T-helper 2 cell (primary cell): ENCODE results near the gene HERC2.
"Not testable (repeated sequence)": the region's sequence is repeated elsewhere in the genome, so short reads cannot be mapped to it uniquely, and the experiment has no call there.

Experiments
- DNase-seq, 5 experiments: peaks; one replicate each; pipeline versions ENCODE4 v3.0.0 to v3.0.0-alpha.2; 2012 to 2022

HERC2 gene

DNA sequence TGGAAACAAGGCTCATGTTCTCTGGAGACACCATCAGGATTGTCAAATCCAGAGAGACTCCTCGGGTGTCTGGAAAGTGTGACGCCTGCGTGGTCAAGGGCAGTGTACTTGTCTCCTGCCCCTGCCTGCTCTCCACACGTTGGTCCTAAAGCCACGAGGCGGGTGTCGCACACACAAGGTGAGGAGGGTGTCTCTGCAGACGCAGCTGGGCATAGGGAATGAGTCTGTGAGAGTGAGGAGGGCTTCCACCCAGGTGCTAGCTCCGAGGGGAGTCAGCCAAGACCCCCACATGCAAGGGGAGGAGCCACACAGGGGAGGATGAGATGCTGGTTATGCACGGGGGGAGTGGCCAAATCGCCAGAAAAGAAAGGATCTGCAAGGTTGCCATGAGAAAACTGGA lies 194.9 kb downstream of the HERC2 start:
- no peak for DNase-seq

DNA sequence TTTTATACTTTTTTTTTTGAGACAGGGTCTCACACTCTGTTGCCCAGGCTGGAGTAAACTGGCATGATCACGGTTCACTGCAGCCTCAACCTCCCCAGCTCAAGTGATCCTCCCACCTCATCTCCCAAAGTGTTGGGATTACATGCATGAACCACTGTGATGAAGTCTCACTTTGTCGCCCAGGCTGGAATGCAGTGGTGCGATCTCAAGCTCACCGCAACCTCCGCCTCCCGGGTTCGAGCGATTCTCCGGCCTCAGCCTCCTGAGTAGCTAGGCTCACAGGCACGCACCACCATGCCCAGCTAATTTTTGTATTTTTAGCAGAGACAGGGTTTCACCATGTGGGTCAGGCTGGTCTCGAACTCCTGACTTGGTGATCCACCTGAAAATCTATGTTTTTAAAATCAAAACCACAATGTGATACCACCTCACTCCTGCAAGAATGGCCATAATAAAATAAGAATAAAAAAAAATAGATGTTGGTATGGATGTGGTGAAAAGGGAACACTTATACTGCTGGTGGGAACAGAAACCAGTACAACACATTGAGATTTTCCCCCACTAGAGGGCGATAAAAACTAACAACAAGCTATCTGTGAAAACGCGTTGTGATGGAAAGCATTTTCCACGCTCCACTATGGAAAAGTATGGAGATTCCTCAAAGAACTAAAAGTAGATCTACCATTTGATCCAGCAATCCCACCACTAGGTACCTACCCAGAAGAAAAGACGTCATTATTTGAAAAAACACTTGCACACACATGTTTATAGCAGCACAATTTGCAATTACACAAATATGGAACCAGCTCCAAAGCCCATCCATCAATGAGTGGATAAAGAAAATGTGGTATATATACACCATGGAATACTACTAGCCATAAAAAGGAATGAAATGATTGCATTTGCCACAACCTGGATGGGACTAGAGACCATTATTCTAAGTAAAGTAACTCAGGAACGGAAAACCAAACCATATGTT lies 196.0 kb downstream of the HERC2 start:
- DNase-seq: peak in 1 of 5 experiments; percentile 48

DNA sequence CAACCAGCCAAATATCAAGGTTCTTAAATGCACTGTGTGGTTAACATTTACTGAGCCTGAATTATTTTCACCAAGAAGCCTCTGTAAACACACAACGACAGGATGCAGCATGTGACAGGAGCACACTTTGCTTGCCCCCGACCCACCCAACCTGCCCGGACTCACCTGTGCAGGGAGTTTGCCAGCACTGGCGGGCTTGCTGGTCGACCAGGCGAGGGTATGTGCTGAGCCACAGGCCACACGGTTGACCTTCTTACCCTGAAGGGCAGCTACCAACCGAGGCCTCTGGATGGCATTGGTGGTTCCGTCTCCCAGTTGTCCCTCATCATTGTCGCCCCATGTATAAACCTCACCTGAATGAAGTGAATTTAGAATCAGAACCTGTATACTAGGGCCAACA lies 197.1 kb downstream of the HERC2 start:
- no peak for DNase-seq

DNA sequence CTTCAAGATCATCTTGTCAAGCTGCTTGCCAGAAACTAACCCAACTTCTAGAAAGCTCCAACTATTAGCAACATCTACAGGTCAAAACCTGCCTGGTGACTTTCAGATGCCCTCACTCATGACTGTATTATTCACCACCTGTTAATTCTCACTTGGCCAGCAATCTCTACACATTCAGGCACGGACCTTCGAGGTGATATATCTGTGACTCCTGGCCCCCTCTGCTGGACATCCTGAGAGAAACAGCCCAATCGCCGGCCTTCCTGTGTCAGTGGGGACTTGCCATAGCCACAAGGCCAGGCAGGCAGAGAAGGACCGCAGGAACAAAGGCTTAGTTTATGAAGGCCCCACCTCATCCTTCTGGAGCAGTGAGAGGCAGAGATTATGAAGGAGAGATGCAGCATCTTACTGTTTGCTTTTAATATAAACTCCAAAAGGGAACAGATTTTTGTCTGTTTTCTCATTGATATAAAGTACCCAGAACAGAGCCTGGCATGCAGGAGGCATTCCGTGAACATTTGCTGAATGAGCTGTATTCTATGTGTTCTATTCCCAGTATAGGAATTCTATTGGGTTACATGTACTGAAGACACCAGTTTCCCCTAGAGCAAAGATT lies 198.5 kb downstream of the HERC2 start:
- DNase-seq: peak in 3 of 5 experiments; percentile 28 to 55 (median 31)

DNA sequence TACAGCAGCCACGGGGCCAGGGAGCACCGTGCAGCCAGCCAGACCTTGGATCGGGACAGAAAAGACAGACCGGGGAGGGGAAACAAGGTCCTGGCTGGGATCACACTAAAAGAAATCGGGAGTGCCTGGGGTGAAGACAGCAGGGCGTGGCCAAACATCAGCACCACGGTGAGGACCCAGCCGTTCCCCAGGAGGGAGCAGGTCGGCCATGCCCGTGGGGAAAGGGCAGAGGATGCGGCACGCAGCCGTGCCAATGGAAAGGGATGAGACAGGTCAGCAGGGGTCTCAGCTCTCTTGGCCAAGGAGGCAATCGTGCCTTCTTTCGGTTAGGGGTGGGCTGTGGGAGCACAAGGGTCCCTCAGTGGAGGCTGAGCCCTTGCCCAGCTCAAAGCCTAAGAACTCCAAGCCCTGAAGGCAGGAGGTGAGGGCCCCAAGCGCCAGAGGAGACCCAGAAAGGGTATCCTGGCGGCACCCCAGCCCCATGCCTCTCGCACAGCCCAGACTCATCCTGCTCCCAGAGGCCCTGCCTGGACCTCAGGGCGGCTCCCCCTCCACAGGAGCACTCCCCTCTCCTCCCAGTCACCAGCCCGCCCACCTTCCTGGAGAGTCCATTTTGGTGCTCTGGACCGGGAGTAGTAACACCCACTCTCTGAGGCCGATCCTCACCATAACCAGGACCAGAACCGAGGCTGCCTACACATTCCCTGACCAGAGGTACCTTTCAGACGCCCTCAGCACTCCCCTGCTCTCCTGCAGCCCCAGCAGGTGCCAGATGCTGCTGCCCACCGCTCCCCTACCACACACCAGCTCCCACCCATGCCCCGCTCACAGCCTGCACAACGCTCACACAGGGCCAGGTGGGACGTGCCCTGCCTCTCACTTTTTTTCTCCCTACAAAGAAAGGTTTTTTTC lies 199.7 kb downstream of the HERC2 start:
- DNase-seq: no peak

DNA sequence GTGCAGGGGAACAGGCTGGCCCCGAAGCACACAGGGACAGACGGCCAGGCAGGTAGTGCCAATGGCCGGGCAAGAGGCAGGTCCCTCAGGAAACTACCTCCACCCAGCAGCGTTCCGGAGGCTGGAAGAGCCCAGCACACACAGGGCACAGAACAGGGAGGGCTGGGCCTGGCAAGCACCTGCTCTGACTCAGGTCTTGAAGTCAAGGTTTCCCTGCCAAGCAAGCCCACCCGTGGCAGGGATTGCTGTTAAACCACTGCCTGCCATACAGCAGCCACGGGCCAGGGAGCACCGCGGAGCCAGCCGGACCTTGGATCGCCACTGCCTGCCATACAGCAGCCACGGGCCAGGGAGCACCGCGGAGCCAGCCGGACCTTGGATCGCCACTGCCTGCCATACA lies 200.4 kb downstream of the HERC2 start:
- not testable (repeated sequence) for DNase-seq

DNA sequence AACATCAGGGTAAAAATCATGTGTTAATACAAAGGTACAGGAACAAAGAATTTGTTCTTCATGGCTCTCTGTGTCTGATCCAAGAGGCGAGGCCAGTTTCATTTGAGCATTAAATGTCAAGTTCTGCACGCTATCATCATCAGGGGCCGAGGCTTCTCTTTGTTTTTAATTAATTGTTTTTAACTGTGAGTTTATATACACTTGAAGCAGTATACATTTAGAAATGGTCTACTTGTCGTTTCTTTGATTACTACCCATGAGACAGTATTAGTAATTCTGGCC lies 201.7 kb downstream of the HERC2 start:
- DNase-seq: no peak

DNA sequence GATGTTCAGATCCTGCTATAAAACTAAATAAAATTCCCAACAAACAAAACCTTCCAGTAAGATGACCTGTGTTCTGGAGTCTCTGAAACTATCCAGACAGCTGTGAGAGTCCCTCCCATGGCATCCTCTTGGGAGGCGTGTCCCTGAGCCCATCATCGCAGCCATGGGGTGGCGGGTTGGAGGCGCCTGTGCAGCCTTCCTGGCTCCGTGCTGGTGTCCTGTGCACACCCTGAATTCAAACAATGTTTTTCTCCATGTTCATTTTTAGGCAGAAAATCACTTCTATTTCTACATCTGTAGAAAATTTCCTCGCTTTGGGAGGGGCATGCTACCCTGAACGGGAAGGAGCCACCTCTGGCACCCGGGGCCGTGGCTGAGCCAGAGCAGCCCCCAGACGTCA lies 203.4 kb downstream of the HERC2 start:
- DNase-seq: no peak

DNA sequence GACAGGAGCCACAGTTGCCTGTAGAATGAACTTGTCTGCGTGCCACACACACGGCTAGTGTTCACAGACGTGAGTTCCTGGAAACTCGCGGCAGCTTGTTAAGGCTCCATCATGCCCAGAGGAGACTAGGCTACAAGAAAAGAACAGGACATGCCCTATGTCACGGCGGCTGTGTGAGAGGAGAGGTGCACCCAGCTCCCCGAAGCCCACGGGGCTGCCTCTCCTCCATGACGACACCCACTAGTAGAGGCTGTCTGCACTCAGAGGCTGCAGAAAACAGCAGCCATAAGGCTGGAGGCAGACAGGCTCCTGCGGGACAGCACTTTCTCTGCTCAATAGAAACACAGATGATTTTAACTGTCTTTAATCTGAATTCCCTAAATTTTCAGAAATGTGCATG lies 203.9 kb downstream of the HERC2 start:
- DNase-seq: no peak

DNA sequence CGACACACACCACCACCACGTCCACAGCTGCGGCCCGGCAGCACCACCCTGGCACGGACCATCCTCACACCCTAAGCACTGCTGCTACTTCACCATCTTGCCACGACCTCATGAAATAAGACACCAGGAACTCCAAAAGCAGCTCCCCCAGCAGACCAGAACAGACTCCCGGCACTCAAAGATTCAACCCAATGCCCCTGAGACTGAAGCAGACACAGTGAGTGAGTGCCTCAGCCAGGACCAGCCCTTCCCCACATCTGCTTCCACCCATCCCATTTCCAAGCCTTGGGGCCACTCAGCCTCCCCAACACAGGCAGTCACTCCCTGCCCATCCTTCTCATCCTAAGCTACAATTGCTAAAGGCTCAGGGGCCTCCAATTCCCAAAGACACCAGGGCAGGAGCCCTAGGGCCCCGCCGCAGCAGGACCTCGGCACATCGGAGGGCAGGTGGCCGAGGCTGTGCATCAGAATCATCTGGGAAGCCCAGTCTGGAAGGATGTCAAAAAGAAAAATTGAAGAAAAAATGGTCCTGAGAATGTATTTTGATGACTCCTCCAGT lies 204.5 kb downstream of the HERC2 start:
- DNase-seq: no peak

DNA sequence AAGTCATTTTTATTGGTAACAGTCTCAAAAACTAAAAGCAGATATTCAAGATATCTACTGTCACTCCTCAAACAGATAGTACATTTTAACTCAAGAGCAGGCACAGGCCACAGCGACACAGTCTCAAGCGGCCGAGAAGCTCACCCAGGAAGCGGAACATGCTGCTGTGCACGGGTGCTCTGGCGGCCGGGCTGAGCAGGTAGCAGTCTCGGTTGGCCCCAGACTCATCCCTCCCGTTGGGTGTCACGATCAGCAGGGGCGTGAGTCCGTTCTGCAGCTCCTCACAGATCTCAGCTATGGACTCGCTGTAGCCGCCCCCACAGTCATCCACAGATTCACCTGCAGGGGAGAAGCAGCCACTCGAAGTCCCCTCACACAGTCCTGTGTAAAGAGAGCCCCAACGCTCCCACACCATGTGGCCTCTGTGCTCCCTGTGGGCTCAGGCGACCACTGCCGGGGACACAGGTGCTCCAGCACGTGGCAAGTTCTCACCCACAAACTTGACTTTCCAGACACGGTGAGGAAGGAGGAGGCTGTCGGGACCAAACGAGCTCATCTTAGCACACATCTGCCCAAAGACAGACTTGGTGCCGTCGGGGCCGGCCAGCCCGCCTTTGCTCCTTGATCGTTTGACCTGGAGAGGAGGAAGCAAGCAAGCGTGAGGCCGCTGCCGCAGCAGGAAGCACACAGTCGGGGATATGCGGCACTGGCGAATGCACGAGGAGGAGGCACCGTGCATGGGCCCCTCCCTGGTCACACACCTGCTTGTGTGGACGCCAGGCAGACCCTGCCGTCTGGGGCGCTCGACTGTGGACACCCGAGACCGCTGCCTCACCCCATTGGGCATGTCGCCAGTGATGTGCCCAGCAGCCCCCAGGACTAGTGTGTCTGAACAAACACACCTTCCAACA lies 205.2 kb downstream of the HERC2 start:
- DNase-seq: no peak

DNA sequence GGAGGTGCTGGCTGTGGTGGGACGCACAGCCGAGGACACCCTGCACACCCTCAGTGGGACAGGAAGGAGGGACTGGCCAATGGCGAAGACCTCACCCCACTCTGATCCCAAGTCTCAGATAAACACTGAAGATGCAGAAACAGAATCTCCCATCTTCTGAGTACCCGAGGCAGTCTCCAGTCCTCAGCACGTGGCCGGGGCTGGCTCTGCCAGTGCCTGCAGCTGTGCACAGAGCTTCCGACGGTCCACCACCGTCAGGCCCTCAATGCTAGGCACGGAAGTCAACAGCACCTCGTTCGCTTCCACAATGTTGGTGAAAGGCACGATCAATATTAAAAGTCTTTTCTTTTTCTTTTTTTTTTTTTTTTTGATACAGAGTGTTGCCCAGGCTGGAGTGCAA lies 206.1 kb downstream of the HERC2 start:
- no peak for DNase-seq

DNA sequence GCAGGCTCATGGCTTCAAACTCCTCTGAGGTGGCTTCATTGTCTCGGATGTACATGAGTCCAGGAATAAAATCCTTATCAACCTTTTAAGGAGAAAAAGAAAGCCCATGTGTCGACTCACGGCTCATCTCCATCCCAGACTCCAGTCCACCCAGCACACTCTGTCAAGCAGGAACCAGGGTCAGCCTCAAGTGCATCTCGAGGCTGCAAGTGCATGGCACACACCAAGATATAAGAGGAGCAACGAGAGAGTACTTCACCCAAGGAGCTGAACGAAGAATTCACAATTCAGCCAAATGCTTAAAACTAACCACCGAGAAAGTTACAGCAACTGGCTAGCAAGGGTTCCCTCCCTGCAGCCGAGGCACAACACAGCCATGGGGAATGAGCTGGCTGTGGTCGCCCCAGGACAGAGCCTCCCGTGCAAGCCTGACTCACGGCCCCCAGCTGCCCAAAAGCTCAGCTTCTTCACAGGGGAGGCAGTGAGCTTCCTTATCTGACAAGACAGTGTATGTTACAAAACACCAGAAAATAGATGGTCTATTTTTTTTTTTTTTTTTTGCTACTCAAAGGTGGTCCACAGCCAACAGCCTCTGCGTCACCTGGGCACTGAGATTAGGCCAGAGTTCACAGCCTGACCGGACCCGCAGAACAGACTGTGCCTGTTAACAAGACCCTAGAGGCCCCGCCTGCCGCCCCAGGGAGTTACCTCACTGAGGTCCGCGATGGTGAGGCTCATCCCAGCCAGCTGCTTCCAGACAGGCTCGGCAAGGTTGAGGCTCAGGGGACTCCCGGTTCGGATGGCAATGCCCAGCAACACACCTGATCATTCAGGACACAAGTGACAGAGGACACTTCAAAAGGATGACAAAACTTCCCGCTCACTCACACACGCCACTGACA lies 207.0 kb downstream of the HERC2 start:
- DNase-seq: no peak

DNA sequence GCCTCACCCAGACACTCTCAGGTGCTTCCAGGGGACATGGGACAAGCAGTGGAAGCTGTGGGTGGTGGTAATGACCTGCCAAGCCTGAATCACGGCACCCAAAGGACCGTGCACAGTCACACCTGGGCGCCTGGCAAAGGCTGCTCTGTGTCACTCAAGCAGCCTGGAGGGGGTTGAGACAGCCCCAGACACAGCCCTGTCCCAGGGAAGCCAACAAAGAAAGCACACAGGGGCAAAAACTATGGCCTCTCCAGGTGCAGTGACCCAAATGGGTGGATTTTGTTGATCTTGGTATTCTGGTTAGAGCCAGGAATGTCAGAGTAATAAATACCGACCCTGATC lies 207.9 kb downstream of the HERC2 start:
- no peak for DNase-seq

DNA sequence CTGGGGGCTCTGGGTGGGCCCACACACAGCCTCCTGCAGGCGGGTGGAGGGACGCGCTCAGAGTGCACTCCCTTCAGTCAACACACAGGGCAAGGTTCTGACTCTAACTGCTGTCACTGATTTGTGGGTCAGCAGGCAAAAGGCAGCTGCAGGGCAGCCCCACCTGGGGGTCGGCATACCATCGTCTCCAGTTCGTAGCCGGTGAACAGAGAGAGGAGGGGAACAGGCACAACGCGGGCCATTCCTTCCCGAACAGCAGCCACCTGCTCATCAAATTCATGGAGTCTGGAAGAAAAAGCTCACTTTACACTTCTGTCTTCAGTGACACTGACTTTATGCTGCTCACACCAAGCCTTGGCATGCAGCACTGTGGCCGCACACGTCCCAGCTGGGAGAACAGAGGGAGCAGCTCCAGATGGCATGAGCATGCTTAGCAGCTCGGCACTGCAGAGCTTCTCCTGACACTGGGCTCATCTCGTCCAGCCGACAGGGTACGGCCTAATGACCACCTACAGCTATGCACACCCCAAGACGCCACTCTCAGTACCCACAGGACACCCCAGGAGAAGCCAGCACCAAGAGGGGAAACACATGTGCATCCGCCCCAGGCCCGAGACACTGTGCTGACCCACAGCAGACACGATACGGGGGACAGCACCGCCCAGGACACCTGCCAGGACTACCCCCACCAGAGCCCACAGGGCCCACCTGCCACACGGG lies 208.4 kb downstream of the HERC2 start:
- DNase-seq: no peak

DNA sequence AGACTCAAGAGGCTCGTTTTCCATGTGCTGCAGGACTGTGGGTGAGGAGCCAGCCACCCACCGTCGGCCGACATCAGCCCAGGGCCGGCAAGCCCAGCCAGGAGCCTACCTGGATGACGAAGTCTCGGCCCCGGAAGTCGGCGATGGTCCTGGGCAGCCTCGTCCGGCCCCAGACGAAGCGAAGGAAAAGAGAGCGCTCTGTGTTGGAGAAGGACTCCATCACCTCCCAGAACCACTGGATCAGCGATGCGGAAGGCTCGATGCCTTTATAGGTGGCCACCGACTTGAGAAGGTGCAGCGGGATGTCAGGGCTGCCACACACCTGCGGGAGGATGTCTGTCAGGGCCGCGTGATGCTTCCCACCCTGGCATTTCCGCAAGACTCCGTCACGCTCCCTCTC lies 209.0 kb downstream of the HERC2 start:
- DNase-seq: no peak

DNA sequence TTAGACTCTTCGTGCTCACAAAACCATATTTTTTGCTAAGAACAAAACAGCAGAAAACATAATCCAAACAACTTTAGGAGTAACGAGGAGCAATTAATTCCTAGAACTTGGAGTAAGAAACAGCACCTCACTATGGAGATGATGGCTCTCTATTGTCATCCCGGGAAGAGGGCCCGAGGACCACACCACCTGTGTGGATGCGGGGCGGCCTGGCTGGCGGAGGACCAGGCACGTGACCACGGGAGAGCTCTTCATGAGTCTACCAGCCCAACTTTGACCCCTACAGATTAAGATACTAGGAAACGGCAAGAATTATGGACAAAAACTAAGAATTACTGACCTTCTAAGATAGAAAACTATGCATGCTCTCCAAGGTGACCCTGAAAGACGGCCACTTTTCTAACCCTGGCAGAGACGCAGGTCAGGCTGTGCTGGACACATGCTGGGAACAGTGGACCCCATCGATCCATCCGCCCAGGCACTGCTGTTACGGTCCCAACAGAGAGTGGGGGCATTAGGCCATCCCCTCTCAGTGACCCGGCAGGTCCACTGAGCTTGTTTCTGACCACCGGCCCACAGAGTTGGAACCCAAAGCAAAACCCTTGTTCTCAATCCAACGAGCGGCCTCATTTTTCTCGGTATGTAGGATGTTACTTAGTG lies 209.7 kb downstream of the HERC2 start:
- DNase-seq: no peak

DNA sequence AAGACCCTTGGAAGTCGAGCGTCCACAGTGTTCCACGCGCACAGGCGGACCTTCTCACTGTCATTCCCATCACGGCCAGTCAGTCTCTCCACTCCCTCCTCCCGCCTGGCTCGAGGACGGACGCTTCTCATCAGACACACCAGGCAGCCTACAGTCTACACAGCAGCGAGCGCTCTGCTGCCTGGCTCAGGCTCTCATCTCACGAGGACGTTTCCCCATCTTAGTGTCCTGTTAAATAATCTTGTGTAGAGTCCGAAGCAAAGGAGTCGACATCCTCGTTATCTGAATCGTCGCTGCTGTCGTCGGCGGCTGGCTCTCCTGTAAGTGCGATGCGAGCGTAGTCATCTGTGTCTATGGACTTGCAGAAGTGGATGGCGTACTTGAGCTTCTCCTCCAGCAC lies 210.4 kb downstream of the HERC2 start:
- no peak for DNase-seq

DNA sequence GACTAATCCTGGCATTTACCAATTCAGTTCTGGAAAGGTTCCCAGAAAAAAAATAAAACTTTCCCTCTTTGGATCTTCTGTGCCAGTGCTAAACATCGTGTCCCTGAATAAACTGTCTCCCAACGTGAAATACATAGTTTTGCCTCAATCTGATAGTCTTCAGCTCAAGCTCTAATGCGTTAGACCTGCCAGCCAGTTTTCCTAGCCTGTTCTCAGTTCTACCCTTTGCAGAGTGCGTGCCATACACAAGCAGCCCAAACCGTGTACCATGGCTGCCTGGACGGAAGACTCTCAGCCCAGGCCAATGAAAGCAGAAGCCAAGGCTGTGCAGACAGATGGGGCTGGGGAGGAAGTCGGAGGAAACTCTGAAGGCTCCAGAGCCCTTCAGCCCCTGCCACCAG lies 211.5 kb downstream of the HERC2 start:
- no peak for DNase-seq
